Measurements from ENCODE around the gene CRADD.
"Not testable (repeated sequence)": the region's sequence is repeated elsewhere in the genome, so short reads cannot be mapped to it uniquely, and the experiment has no call there.

CRADD gene

DNA sequence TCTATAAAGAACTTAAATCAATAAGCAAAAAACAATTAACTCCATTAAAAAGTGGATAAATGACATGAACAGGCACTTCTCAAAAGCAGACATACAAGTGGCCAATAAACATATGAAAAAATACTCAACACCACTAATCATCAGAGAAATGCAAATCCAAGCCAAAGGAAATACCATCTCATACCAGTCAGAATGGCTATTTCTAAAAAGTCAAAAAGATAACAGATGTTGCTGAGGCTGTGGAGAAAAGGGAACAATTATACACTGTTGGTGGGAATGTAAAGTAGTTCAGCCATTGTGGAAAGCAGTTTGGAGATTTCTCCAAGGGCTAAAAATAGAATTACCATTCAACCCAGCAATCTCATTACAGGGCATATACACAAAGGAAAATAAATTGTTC lies 236.7 kb downstream of the CRADD start:
- no peak for DNase-seq

DNA sequence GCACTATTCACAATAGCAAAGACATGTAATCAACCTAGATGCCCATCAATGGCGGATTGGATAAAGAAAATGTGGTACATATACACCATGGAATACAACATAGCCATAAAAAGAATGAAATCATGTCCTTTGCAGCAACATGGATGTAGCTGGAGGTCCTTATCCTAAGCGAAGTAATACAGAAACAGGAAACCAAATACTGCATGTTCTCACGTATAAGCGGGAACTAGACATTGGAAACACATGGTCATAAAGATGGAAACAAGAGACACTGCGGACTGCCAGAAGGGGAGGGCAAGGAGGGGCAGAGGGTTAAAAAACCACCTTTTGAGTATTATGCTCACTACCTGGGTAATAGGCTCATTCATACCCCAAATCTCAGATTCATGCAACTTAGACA lies 237.1 kb downstream of the CRADD start:
- no peak for DNase-seq

DNA sequence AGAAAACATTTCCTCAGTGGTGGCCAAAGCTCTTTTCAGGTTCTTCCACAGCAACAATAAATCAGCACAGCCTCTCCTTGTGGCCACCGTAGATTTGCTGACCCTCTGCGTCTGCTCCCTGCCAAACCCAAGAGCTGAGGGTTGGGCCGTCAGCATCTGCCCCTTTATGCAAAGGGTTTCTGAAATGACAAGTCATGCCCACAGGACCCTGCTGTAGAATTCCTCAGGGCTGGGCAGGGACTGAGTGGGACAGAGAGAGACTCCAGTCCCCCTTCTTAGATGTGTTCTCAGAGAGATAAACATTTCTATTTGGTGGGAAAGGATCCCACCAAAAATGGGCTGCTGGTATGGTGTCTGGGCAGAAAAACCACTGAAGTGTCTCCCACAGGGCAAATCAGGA lies 238.2 kb downstream of the CRADD start:
- no peak for DNase-seq

DNA sequence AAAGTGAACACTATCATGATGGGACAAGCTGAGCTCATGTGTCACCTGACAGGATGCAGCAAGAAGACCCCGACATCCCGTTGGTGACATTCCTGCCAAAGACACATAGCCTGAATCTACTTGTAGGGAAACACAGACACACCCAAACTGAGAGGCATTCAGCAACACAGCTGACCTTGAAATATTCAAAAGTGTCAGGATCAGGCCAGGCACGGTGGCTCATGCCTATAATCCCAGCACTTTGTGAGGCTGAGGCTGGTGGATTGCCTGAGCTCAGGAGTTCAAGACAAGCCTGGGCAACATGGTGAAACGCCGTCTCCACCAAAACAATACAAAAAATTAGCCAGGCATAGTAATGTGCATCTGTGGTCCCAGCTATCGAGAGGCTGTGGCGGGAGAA lies 239.2 kb downstream of the CRADD start:
- no peak for DNase-seq

DNA sequence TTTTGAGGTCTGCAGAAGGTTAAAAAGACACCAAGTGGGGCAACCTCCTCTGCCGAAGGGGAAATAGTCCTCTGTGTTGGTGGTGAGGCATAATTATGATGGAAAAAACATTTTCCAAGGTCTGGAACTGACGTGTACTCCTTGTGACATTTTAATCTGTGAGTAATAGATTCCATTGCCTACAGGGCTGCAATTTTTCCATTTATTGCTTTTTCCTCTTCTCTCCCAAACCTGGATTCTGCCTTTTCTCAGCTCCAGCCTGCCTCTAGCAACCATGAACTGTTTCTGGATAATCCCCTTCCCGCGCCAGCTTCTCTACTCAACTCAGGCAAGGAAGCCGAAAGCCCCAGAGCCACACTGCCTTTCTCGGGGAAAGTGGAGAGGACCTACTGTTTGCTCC lies 241.1 kb downstream of the CRADD start:
- no peak for DNase-seq

DNA sequence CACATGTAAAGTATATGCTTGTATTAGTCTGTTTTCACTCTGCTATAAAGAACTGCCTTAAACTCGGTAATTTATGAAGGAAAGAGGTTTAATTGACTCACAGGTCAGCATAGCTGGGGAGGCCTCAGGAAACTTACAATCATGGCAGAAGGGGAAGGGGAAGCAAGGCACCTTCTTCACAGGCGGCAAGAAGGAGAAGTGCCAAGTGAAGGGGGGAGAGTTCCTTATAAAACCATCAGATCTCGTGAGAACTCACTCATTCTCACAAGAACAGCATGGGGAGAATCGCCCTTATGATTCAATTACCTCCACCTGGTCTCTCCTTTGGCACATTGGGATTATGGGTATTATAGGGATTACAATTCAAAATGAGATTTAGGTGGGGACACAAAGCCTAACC lies 241.7 kb downstream of the CRADD start:
- no peak for DNase-seq

DNA sequence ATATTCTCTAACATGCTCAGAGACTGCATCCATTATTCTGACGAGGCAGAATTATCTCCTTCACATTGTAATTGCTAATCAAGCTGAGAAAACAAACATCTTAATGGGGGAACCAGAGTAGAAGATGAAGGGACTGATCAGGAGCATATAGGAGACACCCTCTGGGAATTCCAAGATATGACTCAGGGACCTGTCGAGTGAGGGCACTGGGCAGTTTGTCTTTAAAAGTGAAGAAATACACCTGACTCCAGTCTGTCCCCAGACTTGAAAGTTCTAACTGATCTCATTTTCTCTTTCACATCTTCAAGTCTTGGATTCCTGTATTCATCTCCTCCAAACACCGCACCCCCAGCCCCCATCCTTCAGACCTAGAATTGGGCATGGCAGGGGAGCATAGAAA lies 244.3 kb downstream of the CRADD start:
- DNase-seq: no peak

DNA sequence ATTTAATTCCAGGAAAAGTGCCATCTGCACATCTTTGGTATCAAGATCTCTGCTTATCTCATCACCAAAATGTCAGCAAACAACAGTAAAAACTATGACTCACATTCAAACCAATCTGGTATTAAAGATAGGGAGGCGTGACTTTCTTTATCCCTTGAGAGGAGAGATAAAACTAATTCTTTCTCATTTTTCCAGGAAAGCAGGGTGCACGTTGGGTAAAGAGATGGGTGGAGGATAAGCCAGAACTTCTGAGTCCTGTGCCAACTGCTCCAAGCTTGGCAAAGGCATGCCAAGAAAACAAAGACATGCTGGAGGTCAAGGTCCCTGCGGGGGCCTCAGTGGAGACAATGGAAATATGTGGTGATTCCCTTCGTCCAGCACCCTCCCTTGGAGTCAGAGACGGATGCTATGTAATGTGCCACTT lies 245.4 kb downstream of the CRADD start:
- no peak for DNase-seq

DNA sequence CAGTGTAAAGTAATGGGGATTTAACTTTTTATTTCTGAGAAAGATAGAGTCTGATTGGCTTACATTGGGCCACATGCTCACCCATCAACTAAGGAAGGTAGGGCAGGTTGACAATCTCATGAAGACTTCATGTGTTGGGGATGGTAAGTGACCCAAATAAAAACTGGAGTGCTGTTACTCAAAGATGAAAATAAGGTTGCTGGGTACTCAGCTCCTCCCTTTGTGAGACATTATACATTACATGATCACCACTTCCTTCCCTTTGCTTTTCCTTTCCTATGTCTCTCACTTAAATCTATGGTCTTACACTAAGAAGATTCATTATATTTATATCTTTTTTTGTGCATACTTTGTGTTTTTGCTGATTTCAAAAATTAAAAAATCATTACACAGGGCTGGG lies 247.2 kb downstream of the CRADD start:
- no peak for DNase-seq

DNA sequence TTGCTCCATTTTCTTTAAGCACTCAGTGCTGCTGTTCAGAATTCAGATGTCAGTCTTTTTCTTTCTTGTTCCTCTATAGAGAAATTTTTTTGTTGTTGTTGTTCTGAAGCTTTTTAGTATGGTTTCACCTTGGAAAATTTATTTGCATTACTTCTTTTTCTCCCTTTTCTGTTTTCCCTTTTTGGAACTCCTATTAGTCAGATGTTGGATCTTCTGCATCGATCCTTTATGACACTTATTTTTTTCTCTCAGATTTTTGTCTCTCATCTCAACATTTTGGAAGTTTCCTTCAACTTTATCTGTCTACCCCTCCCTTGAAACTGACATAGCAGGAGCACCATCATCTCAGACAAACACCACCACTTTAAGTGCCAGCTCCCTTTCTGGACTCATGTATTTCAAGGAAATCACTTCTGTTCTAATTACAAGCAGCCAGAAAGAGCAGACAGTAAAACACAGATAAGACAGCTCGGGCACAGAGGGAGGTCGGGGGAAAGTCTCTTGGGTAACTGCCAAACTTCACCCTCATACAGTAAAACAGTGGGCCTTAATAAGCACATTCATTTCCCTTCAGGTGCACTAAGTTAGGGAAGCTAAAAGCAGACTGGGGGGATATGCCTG lies 248.5 kb downstream of the CRADD start:
- no peak for DNase-seq

DNA sequence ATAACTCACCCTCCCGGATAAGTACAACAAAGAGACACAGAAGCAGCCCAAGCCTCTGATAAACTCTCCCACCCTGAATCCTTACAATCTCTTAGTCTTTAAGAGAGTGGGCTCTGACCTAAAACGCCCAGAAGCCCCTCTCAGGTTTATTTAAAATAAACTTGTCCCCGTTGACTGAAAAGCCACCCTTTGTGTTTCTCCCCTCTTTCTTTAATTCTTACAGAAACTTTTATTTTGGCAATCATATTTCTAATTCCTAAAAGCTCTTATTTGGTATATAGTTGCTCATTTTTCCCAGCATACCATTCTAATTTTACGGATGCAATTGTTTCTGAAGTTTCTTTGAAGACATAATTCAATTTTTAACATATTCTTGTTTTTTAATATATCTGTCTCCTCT lies 249.1 kb downstream of the CRADD start:
- no peak for DNase-seq

DNA sequence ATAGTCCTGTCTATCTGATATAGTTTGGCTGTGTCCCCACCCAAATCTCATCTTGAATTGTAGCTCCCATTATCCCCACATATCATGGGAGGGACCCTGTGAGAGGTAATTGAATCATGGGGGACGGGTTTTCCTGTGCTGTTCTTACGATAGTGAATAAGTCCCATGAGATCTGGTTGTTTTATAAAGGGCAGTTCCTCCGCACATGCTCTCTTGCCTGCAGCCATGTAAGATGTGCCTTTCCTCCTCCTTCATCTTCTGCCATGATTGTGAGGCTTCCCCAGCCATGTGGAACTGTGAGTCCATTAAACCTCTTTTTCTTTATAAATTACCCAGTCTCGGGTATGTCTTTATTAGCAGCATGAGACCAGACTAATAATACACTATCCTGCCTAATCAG lies 251.9 kb downstream of the CRADD start:
- not testable (repeated sequence) for DNase-seq

DNA sequence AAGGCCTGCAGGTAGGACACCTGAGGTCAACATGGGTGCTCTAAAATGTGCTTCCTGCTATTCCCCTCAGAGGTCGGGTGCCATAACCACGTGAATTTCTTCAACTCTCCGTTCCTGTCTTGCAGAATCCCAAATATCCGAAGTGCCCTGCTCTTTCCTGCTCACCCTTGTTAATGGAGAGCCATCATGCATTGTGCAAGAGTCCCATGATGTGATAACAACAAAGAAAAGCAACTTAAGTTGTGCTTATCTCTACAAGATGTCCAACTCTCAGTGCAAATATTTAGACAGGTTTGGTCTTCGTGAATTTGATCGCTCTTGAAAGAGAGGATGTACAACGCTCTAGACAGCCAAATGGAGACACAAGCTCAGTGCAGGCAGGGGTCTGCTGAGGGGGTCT lies 260.6 kb downstream of the CRADD start:
- DNase-seq: no peak

DNA sequence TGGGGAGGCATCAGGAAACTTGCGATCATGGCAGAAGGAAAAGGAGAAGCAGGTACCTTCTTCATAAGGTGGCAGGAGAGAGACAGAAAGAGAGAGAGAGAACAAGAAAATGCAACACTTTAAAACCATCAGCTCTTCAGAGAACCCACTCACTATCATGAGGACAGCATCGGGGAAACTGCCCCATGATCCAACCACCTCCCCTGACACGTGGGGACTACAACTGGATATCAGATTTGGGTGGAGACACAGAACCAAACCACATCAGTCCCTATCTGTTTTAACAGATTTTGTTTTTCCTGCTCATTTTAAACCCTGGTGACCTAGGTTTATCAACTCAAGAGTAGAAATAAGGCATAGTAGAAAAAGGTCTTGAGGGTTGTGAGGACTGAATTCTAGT lies 261.1 kb downstream of the CRADD start:
- DNase-seq: no peak

DNA sequence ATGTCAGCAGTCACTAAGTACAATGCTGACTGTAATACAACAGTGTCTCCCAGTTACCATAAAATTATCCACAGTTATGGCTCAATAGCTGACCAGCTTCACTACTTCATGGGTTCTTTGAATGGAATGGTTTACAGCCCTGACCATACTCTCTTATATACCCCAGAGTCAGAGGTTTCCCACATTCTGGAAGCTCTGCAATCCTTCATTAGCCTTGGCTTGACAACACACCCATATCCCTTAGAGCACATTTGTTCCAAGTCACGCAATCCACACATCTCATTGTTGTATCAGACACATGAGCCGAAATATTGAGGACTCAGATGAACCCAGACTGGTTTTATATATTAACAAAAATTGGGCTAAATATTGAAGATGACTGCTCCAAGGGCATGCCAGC lies 261.8 kb downstream of the CRADD start:
- DNase-seq: no peak

DNA sequence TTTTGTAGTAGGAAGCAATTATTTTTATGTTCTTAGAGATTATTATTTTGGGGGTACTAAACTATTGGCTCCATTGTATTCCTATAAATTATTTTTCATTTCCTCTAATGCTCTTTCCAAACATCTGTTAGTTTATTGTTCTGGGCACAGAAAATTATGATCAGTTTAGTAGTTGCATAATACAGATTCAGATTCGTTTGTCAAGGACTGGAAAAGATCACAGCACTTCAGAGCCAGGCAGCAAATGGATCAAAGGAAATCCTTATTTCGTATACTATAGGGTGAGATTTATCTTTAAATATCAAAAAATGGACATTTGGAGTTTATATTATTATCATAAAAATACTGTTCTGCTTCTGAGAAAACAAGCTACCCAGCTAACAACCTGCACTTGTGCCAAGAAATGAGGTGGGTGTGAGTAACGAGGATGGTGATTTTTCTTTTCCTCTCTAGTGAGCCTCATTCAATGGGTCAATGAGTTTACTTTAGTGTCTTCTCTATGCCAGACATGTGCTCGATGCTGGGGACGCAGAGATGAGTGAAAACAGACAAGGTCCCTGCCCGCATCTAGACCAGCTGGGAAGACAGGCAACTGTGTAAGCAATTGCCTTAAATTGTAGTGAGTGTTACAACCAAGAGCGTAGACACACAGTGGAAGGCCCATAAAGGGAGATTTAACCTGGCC lies 262.6 kb downstream of the CRADD start:
- DNase-seq: no peak

DNA sequence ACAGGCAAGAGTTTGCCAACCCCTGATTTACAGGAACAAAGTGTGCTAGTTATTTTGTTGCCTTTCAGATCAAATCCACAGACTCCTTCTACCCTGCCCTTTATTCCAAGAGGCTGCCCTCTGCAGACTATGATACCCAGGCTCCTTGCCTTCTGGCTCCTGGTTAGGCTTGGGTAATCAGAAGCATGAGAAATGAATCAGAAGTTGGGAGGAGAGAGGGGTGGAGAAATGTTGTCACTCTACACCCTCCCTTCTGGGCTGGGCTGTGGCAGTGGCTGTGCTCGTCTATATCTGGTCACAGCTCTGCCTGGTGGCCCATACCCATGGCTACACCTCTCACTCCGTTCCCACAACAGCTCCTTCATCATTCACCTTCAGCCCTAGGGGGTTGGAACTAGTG lies 266.6 kb downstream of the CRADD start:
- DNase-seq: no peak

DNA sequence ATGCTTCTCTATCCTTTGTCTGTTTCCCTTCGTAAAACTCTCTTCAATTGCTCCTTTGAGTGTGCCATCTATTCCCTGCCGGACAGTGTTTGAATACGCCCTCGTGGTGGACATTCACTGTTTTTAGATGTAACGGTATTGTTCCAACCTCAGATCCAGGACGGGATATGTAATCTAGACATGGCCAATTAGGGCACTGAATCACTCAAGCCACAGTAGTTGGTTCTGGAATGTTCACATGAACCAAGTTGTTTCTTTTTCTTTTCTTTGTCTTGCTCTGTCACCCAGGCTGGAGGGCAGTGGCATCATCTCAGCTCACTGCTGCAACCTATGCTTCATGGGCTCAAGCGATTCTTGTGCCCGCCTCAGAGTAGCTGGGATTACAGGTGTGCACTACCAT lies 267.0 kb downstream of the CRADD start:
- no peak for DNase-seq

Measured in SIG-M5 (cell line).